Nephron (organoid): ENCODE data around the gene THBD.
A peak's percentile ranks its signal among the peaks of the same experiment; 100 is the strongest.

Source experiments
- H3K27ac Mint-ChIP-seq, 3 experiments: 2 replicates each; pipeline ENCODE4 v1.8.0; 2020; ENCODE audit warnings: mixed read lengths in 3 of 3, mild to moderate bottlenecking in 2 of 3, moderate library complexity in 1 of 3
- H3K27me3 Mint-ChIP-seq: 2 replicates; pipeline ENCODE4 v1.8.0; 2021; ENCODE audit warnings: low read depth, mild to moderate bottlenecking, moderate library complexity, mixed read lengths
- H3K36me3 Mint-ChIP-seq: 2 replicates; pipeline ENCODE4 v1.8.0; 2020; ENCODE audit warnings: low read depth, mixed read lengths
- H3K4me1 Mint-ChIP-seq: 2 replicates; pipeline ENCODE4 v1.8.0; 2020; ENCODE audit warnings: mixed read lengths
- H3K4me3 Mint-ChIP-seq, 3 experiments: 2 replicates each; pipeline ENCODE4 v1.8.0; 2020; ENCODE audit warnings: mild to moderate bottlenecking in 3 of 3, mixed read lengths in 3 of 3, moderate library complexity in 2 of 3
- H3K9me3 Mint-ChIP-seq: 2 replicates; pipeline ENCODE4 v1.8.0; 2020; ENCODE audit warnings: mixed read lengths
- TF ChIP-seq, protein P1 (sequence below), 3 experiments: fragments of 200-600 bp; sonication (generic); IDR thresholded peaks; one replicate each; pipeline ENCODE4 v1.5.0; 2021; ENCODE audit warnings: antibody characterized with exemption in 3 of 3; ENCODE audit not compliant: unreplicated experiment in 3 of 3

Gene THBD

DNA sequence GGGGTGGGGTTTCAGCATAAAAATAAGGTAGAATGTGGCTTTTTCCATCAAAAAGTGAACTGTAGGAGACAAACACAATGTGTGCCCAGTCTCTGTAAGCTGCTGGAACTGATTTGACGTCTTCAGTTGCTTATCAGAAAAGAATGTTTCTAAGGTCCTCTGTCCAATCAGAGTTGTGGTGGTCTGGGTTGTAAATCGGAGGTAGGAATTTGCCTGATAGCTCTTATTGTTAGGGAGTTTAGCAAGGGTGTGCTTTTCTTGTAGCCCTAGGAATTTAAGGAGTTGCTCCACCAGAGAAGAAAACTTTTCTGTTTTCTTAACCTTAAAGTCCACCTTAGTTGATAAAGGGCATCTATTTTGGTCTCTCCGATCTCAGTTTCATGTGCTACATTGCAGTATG is 24.8 kb downstream of the THBD start:
- Mint-ChIP-seq H3K27ac (peak overlapping the region; percentile 73 to 94 (median 80)), H3K4me1 (peaks cover 28% of the 10 kb centered on the region), H3K36me3 (no peaks in the 10 kb centered on the region), H3K9me3 (no peaks in the 10 kb centered on the region), H3K27me3 (peaks cover 17% of the 10 kb centered on the region), H3K4me3 (no peak overlapping the region)
- TF ChIP-seq, protein P1, sequence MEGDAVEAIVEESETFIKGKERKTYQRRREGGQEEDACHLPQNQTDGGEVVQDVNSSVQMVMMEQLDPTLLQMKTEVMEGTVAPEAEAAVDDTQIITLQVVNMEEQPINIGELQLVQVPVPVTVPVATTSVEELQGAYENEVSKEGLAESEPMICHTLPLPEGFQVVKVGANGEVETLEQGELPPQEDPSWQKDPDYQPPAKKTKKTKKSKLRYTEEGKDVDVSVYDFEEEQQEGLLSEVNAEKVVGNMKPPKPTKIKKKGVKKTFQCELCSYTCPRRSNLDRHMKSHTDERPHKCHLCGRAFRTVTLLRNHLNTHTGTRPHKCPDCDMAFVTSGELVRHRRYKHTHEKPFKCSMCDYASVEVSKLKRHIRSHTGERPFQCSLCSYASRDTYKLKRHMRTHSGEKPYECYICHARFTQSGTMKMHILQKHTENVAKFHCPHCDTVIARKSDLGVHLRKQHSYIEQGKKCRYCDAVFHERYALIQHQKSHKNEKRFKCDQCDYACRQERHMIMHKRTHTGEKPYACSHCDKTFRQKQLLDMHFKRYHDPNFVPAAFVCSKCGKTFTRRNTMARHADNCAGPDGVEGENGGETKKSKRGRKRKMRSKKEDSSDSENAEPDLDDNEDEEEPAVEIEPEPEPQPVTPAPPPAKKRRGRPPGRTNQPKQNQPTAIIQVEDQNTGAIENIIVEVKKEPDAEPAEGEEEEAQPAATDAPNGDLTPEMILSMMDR (IDR thresholded peaks at IDR 0.05; ENCODE audit: unreplicated experiment in 3 of 3) = no peak

DNA sequence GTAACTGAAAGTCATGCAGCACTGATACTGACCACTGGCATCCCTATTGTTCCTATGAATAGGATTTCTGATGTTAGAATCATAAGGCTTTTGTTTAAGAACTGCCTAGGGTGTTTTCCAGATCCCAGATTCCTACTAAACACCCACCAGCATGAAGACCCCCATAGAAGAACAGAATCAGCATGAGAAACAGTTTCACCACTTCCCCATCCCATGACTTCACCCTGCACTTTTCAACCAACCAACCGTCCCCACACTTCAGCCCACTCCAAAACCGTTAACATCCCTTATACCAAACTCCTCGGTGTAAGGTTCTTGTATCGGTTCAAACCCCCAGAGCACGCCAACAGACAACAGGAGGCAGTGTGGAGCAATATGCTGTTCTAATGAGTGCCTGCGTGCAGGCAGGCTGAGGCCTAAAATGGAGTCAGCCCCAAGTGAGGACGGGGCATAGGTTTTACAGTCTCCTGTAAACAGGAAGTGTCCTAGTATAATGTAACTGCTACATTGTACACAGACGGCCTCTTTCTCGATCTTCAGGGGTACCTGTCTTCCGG is 25.8 kb downstream of the THBD start:
- TF ChIP-seq, protein P1 (IDR thresholded peaks at IDR 0.05; ENCODE audit: unreplicated experiment in 3 of 3) = no peak
- peaks cover 17% of the 10 kb centered on the region for H3K27me3 Mint-ChIP-seq
- peak overlapping the region in 2 of 3 experiments; percentile 73 to 94 for H3K27ac Mint-ChIP-seq
- no peaks in the 10 kb centered on the region for H3K36me3 Mint-ChIP-seq
- no peak overlapping the region for H3K4me3 Mint-ChIP-seq
- H3K4me1 Mint-ChIP-seq = peaks cover 31% of the 10 kb centered on the region
- H3K9me3 Mint-ChIP-seq = no peaks in the 10 kb centered on the region

DNA sequence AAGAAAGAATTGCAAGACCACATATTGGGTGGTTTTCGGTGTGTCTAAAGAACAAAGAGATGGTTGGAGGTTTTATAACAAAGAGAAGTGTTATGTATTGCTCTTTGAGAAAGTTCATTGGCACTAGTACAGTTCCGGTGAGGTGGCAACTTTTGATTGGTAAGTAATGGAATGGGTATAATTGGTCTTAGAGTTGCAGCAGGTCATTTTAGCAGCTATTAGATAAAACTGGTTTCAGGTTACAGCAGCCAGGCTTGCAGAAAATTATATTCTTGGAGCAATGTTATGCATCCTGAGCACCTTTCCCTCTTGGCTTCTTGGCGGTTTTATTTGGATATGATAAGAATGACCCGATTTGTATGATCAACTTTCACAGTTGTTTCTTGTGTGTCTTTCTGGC is 26.6 kb downstream of the THBD start:
- Mint-ChIP-seq H3K4me3 (no peak overlapping the region), H3K27ac (peak overlapping the region in 2 of 3 experiments; percentile 46 to 63), H3K36me3 (no peaks in the 10 kb centered on the region), H3K27me3 (peaks cover 17% of the 10 kb centered on the region), H3K4me1 (peaks cover 40% of the 10 kb centered on the region), H3K9me3 (no peaks in the 10 kb centered on the region)
- TF ChIP-seq, protein P1 (IDR thresholded peaks at IDR 0.05; ENCODE audit: unreplicated experiment in 3 of 3) = no peak

DNA sequence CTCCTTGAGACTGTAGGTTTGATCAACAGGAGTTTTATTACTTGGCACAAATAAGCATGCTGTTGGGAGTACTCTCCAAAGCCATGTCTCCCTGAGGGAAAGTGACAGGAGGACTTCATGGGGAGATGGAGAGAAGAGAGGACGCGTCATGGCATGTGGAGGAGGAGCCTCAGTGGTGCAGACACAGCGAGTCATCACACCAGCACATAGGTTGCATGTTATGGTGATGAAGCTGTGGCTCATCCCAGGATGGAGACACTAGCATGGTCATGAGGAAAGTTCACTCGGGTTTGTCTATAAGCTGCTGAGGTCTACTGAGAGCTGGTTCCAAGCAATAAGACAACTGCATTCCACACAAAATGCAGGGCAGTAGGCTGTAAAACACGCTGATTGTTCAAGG is 27.5 kb downstream of the THBD start:
- TF ChIP-seq, protein P1 (IDR thresholded peaks at IDR 0.05; ENCODE audit: unreplicated experiment in 3 of 3) = no peak
- H3K4me1 Mint-ChIP-seq = peaks cover 42% of the 10 kb centered on the region
- no peak overlapping the region for H3K27ac Mint-ChIP-seq
- H3K27me3 Mint-ChIP-seq = peaks cover 8% of the 10 kb centered on the region
- no peaks in the 10 kb centered on the region for H3K36me3 Mint-ChIP-seq
- no peak overlapping the region for H3K4me3 Mint-ChIP-seq
- no peaks in the 10 kb centered on the region for H3K9me3 Mint-ChIP-seq

DNA sequence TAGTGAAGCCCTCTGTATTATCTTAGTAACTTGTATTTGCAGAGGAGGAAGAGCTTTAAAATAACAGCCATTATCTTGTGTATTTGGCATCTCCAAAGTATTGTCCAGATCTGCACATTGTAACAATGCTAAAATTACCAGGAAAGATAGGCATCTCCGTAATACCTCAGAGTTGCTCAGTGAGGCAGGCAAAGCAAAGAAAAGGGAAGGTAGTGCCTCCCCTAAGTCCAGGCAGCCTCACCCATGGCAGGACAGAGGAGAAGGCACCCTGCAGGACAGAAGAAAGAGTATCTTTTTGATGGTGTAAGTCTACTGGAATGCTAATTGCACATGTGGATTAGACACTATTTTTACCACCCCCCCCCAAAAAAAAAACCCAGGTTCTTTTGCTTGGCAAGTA is 27.9 kb downstream of the THBD start:
- peaks cover 6% of the 10 kb centered on the region for H3K27me3 Mint-ChIP-seq
- peak overlapping the region in 1 of 3 experiments; percentile 19 for H3K27ac Mint-ChIP-seq
- no peak overlapping the region for H3K4me3 Mint-ChIP-seq
- H3K36me3 Mint-ChIP-seq = no peaks in the 10 kb centered on the region
- TF ChIP-seq, protein P1 (IDR thresholded peaks at IDR 0.05; ENCODE audit: unreplicated experiment in 3 of 3) = no peak
- no peaks in the 10 kb centered on the region for H3K9me3 Mint-ChIP-seq
- peaks cover 42% of the 10 kb centered on the region for H3K4me1 Mint-ChIP-seq
